Glomerular endothelial cell (primary cell): ENCODE results near the gene TP53TG3E. TPM values are rescaled to one million over a fixed set of nuclear protein-coding genes. Genes with fewer than 3 reads are reported as not detected.
"Not testable (repeated sequence)": the region's sequence is repeated elsewhere in the genome, so short reads cannot be mapped to it uniquely, and the experiment has no call there.

ENCODE experiments used
- DNase-seq: peaks from one replicate; pipeline ENCODE4 v3.0.0-alpha.2; 2011; ENCODE audit warnings: low read depth, low spot score; ENCODE audit errors: extremely low read depth
- total RNA-seq: library from RNA; depleted of rRNA; stranded (reverse); fragments of >200 nt; gene quantifications from 2 replicates; pipeline ENCODE4 v1.2.3, GENCODE V29; 2015

TP53TG3E gene, protein sequence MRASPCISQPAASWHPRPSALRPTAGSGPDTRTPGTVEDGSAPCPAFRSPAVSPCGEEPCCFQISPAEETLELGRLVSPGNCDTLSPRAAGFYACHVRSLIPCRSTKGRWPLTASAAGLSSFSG
- total RNA-seq: not detected in 2 replicates

DNA sequence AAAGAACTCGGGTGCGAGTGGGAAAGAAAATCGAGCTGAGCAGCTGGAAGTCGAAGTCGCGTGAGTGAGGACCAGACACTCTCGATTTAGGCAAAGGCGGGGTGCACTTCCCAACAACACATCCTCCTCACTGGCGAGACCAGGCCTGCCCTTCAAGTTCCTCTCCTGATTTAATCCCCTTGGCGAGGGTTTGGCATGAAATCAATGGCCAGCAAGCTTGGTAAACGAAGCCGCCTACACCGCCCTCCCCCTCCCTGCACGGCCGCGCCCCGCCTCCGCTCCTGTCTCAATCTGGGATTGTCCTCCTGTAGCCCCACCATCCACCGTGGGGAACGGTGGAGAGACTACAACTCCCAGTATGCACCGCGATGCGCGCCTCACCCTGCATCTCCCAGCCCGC lies at the start of gene TP53TG3E:
TSS of gene TP53TG3E (plus strand) at position 301 of the 400 bp plus-strand sequence. CDS start at position 369, 68 bp downstream.
- DNase-seq: not testable (repeated sequence)

DNA sequence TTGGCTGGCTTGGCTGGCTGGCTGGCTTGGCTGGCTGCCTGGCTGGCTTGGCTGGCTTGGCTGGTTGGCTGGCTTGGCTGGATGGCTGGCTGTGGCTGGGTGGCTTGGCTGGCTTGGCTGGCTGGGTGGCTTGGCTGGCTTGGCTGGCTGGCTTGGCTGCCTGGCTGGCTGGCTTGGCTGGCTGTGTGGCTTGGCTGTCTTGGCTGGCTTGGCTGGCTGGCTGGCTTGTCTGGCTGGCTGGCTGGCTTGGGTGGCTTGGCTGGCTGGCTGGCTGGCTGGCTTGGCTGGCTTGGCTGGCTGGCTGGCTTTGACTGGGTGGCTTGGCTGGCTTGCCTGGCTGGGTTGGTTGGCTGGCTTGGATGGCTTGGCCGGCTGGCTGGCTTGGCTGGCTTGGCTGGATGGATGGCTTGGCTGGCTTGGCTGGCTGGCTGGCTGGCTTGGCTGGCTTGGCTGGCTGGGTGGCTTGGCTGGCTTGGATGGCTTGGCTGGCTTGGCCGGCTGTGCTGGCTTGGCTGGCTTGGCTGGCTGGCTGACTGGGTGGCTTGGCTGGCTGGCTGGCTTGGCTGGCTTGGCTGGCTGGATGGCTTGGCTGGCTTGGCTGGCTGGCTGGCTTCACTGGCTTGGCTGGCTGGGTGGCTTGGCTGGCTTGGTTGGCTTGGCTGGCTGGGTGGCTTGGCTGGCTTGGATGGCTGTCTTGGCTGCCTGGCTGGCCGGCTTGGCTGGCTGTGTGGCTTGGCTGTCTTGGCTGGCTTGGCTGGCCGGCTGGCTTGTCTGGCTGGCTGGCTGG lies 32.3 kb downstream of the TP53TG3E start:
- not testable (repeated sequence) for DNase-seq

DNA sequence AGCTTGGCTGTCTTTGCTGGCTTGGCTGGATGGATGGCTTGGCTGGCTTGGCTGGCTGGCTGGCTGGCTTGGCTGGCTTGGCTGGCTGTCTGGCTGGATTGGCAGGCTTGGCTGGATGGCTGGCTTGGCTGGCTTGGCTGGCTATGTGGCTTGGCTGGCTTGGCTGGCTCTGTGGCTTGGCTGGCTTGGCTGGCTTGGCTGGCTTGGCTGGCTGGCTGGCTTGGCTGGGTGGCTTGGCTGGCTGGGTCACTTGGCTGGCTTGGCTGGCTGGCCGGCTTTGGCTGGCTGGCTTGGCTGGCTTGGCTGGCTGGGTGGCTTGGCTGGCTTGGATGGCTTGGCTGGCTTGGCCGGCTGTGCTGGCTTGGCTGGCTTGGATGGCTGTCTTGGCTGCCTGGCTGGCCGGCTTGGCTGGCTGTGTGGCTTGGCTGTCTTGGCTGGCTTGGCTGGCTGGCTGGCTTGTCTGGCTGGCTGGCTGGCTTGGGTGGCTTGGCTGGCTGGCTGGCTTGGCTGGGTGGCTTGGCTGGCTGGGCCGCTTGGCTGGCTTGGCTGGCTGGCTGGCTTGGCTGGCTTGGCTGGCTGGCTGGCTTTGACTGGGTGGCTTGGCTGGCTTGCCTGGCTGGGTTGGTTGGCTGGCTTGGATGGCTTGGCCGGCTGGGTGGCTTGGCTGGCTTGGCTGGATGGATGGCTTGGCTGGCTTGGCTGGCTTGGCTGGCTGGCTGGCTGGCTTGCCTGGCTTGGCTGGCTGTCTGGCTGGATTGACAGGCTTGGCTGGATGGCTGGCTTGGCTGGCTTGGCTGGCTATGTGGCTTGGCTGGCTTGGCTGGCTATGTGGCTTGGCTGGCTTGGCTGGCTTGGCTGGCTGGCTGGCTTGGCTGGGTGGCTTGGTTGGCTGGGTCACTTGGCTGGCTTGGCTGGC lies 33.8 kb downstream of the TP53TG3E start:
- not testable (repeated sequence) for DNase-seq

DNA sequence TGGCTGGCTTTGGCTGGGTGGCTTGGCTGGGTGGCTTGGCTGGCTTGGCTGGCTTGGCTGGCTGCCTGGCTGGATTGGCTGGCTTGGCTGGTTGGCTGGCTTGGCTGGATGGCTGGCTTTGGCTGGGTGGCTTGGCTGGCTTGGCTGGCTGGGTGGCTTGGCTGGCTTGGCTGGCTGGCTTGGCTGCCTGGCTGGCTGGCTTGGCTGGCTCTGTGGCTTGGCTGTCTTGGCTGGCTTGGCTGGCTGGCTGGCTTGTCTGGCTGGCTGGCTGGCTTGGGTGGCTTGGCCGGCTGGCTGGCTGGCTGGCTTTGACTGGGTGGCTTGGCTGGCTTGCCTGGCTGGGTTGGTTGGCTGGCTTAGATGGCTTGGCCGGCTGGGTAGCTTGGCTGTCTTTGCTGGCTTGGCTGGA lies 34.4 kb downstream of the TP53TG3E start:
- DNase-seq: not testable (repeated sequence)

DNA sequence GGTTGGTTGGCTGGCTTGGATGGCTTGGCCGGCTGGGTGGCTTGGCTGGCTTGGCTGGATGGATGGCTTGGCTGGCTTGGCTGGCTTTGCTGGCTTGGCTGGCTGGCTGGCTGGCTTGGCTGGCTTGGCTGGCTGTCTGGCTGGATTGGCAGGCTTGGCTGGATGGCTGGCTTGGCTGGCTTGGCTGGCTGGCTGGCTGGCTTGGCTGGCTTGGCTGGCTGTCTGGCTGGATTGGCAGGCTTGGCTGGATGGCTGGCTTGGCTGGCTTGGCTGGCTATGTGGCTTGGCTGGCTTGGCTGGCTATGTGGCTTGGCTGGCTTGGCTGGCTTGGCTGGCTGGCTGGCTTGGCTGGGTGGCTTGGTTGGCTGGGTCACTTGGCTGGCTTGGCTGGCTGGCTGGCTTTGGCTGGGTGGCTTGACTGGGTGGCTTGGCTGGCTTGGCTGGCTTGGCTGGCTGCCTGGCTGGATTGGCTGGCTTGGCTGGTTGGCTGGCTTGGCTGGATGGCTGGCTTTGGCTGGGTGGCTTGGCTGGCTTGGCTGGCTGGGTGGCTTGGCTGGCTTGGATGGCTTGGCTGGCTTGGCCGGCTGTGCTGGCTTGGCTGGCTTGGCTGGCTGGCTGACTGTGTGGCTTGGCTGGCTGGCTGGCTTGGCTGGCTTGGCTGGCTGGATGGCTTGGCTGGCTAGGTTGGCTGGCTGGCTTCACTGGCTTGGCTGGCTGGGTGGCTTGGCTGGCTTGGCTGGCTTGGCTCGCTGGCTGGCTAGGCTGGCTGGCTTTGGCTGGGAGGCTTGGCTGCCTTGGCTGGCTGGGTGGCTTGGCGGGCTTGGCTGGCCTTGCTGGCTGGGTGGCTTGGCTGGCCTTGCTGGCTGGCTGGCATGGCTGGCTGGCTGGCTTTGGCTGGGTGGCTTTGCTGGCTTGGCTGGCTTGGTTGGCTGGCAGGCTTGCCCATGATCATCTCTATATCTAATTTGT lies 35.3 kb downstream of the TP53TG3E start:
- DNase-seq: not testable (repeated sequence)

Other genes with a start within 250 kb of the TP53TG3E start
- not detected in 2 replicates for gene TP53TG3C, start 110.1 kb upstream of the TP53TG3E start, total RNA-seq
- gene TP53TG3B, start 56.5 kb downstream of the TP53TG3E start, total RNA-seq: not detected in 2 replicates
- gene TP53TG3F, start 155.3 kb downstream of the TP53TG3E start, total RNA-seq: not detected in 2 replicates